Activated CD4-positive, alpha-beta T cell treated with anti-CD3 and anti-CD28 coated beads for 4 hours (primary cell): ENCODE results near the gene H19.

ENCODE experiments used
- DNase-seq, 2 donors: peaks; one replicate each; pipeline ENCODE4 v3.0.0-alpha.2; 2020

Gene H19

GRCh38 chr11:1946812-1947484, 50.7 kb downstream of the H19 start, which contains the start of gene MRPL23:
Gene MRPL23, plus strand, starts transcription at chr11:1947332. Its CDS starts 31 bp downstream, at chr11:1947363.
- DNase-seq, result peak in 1 of 2 donors; percentile 15
